GM13976 (cell line): ENCODE results near the gene TAPBPL.

Source experiments
- DNase-seq: peaks from one replicate; pipeline ENCODE4 v3.0.0; 2012; ENCODE audit warnings: low spot score
- CTCF ChIP-seq: IDR thresholded peaks from 2 replicates; pipeline ENCODE4 v1.5.1; 2012; ENCODE audit warnings: borderline replicate concordance, mild to moderate bottlenecking; ENCODE audit not compliant: insufficient read depth; ENCODE audit errors: extremely low read depth, missing control alignments, control extremely low read depth
- in situ Hi-C: fragments of 300-500 bp; cut with MboI; formaldehyde crosslinking; loops from one replicate; pipeline ENCODE4 v1.12.0; 2022; ENCODE audit warnings: low sequenced_read_pairs, mixed read lengths, inconsistent platforms; ENCODE audit not compliant: unreplicated experiment

TAPBPL gene

GRCh38 chr12:6444031-6444430 is 7.8 kb upstream of the TAPBPL start:
- no peak for TF ChIP-seq CTCF
- no peak for DNase-seq
- in situ Hi-C loops, result no loop called here

- in situ Hi-C loops, result no loop called here
- no peak for DNase-seq
- no peak for TF ChIP-seq CTCF
These were observed 6.8 kb upstream of the TAPBPL start, which contains the start of gene CD27 for GRCh38 chr12:6444704-6445688. Gene CD27 (plus strand): TSS chr12:6444955. CDS start chr12:6445096, 141 bp downstream.

- no peak for TF ChIP-seq CTCF
- no peak for DNase-seq
- in situ Hi-C loops, result no loop called here
These were observed 1.6 kb upstream of the TAPBPL start for GRCh38 chr12:6450091-6450868.

GRCh38 chr12:6450869-6451347 is 934 bp upstream of the TAPBPL start:
- in situ Hi-C loops, result no loop called here
- DNase-seq, result no peak
- TF ChIP-seq CTCF, result no peak

GRCh38 chr12:6452245-6452943 is 552 bp downstream of the TAPBPL start:
- in situ Hi-C loops, result no loop called here
- no peak for TF ChIP-seq CTCF
- no peak for DNase-seq
